ENCODE results near the gene CCDC127. TPM values are rescaled to one million over a fixed set of nuclear protein-coding genes. Genes with fewer than 3 reads are reported as not detected.

CCDC127 gene
- total RNA-seq, 1 donor from 2014 or later, result 6.4 TPM

DNA sequence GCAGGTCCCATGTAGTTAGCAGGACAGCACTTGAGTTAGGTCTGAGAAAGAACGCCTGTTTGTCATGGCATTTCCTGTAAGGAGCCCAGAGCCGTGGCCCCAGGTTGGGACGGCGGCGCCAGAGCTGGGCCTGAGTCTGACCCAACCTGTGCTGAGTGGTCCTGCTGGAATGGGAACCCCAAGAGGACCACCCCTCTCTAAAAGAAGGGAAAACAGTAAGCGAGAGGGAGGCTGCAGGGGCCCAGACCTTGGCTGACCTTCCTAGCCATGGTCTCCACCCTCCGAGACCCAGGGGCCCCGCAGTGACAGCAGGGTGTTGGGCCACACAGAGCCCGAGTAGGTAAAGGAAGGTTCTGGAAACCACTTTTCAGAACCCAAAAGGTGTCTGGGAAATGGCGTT, 28.5 kb downstream of the CCDC127 start:
- H3K27ac Mint-ChIP-seq, result no peak overlapping the region
- intact Hi-C loops (cut with micrococcal nuclease), result loop anchor here (2.0 kb wide), 1 partner anchor 713 kb away; no protein-coding TSS in a partner anchor
- ChIA-PET POLR2A (interaction anchor here (1.5 kb wide), 1 partner anchor 28 kb away, joined by 4 read pairs; the partner anchor contains the start of genes CCDC127 and SDHA), CTCF (interaction anchor here (1.4 kb wide), 1 partner anchor 713 kb away, joined by 13 read pairs; no protein-coding TSS in a partner anchor)
- no peaks in the 10 kb centered on the region for H3K9me3 Mint-ChIP-seq
- TF ChIP-seq, protein P1, sequence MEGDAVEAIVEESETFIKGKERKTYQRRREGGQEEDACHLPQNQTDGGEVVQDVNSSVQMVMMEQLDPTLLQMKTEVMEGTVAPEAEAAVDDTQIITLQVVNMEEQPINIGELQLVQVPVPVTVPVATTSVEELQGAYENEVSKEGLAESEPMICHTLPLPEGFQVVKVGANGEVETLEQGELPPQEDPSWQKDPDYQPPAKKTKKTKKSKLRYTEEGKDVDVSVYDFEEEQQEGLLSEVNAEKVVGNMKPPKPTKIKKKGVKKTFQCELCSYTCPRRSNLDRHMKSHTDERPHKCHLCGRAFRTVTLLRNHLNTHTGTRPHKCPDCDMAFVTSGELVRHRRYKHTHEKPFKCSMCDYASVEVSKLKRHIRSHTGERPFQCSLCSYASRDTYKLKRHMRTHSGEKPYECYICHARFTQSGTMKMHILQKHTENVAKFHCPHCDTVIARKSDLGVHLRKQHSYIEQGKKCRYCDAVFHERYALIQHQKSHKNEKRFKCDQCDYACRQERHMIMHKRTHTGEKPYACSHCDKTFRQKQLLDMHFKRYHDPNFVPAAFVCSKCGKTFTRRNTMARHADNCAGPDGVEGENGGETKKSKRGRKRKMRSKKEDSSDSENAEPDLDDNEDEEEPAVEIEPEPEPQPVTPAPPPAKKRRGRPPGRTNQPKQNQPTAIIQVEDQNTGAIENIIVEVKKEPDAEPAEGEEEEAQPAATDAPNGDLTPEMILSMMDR (IDR thresholded peaks at IDR 0.05), result no peak
- H3K27me3 Mint-ChIP-seq, result peaks cover 11% of the 10 kb centered on the region
- ATAC-seq (ENCODE audit: low read depth) (no peak), DNase-seq (no peak)
- H3K36me3 Mint-ChIP-seq (ENCODE audit: low read depth), result no peaks in the 10 kb centered on the region
- peaks cover 11% of the 10 kb centered on the region for H3K4me1 Mint-ChIP-seq
- H3K4me3 Mint-ChIP-seq, result no peak overlapping the region

DNA sequence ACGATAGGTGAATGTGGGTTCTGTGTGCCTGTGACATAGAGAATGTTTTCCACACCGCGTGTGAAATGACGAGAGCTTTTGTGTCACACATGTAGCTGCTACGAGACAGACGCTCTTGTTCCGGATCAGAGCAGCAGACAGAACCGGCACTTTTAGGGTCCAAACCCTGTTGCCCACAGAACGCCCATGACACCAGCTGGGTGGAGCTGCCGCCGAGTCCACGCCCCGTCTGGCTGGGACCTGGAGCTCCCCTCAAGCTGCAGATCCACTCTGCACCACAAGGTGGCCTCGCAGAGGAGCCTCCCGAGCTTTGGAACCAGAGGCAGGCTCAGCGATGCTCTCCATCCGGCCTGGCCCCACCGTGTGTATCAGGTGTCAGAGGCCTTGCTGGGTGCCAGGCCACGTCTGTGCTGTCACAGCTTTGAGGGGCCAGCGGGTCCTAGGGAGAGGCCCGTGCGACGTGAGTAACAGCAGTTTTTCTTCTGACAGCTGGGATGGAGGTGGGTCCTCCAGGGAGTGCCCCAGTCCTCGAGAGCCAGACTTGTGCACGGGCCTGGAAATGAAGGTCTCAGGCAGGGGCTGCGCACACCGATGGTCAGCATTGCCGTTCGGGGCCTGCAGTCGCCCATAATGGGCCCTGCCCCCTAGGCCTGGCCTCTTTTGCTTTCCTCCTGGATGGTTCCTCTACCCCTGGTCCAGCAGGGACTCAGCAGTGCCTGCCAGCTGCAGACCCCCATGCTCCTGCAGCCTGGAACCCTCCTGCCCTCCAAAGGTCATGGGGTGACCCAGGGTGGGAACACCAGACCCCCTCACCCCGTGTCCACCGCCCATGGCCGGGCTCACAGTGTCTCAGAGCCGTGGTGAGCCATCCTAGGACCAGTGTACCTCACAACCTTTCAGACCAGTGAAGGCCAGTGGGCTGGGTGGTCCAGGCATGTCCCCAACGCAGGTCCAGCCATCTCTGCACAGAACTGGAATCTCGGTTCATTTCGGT, 29.2 kb downstream of the CCDC127 start:
- H3K27me3 Mint-ChIP-seq, result peaks cover 11% of the 10 kb centered on the region
- ChIA-PET POLR2A (interaction anchor here (0.8 to 1.5 kb wide), 3 partner anchors 29 to 82 kb away, joined by 4 to 7 read pairs (median 4); partner anchors contain the start of genes CCDC127, PDCD6 and SDHA), CTCF (interaction anchor here (0.7 to 1.7 kb wide), 7 partner anchors 8 to 714 kb away, joined by 3 to 13 read pairs (median 9); partner anchors contain the start of genes CCDC127 and SDHA)
- intact Hi-C loops (cut with micrococcal nuclease), result loop anchor here (1.0 to 2.0 kb wide), 2 partner anchors 30 to 714 kb away; partner anchors contain the start of genes CCDC127 and SDHA
- no peaks in the 10 kb centered on the region for H3K9me3 Mint-ChIP-seq
- DNase-seq (peak; percentile 80), ATAC-seq (ENCODE audit: low read depth) (peak; percentile 99)
- no peak overlapping the region for H3K4me3 Mint-ChIP-seq
- H3K36me3 Mint-ChIP-seq (ENCODE audit: low read depth), result no peaks in the 10 kb centered on the region
- TF ChIP-seq, protein P1 (IDR thresholded peaks at IDR 0.05), result peak; percentile 65
- H3K4me1 Mint-ChIP-seq, result peaks cover 11% of the 10 kb centered on the region
- peak overlapping the region; percentile 12 for H3K27ac Mint-ChIP-seq

DNA sequence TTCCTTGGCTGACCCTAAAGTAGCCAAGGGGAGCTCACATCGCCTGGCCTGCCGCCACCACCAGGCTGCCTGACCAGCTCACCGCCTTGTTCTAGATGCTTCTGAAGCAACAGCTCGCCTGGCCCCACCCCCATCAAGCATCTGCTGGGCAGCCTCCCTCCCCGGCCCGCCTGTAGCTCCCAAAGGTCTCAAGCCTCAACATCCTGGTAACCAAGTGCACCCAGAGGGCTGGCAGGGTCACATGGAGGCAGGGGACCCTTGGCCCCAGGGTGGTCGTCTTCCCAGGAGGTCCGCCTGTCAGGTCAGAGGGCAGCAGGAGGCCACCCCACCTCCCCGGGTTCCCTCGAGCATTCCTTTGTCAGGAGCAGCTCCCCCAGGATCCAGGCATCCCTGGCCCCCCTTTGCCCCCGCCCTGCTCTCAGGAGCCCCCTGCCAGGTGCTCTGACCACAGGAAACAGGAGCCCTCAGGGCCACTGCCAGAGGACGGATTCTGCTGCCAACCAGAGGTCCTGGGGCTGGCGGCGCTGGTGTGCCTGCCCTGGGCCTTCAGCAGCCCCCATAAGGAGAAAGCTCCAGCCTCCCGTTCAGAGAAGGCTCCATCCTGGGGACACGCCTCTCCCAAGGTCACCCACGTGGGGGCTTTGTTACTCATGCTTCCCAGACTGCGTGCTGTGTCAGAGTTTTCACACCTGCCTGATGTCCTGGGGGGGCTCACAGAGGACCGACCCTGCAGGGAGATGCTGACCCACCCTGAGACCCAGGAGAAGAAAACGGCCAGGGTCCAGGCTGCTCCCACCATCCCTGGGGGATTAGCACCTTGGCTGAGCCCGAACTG, 30.1 kb downstream of the CCDC127 start:
- TF ChIP-seq, protein P1 (IDR thresholded peaks at IDR 0.05), result no peak
- intact Hi-C loops (cut with micrococcal nuclease), result loop anchor here (1.0 to 2.0 kb wide), 2 partner anchors 30 to 715 kb away; partner anchors contain the start of genes CCDC127 and SDHA
- Mint-ChIP-seq H3K9me3 (no peaks in the 10 kb centered on the region), H3K4me3 (no peak overlapping the region), H3K27me3 (peaks cover 14% of the 10 kb centered on the region), H3K4me1 (peaks cover 11% of the 10 kb centered on the region), H3K27ac (no peak overlapping the region), H3K36me3 (ENCODE audit: low read depth) (no peaks in the 10 kb centered on the region)
- ATAC-seq (ENCODE audit: low read depth) (no peak), DNase-seq (no peak)
- ChIA-PET POLR2A (interaction anchor here (0.6 to 1.5 kb wide), 4 partner anchors 30 to 739 kb away, joined by 4 to 8 read pairs (median 6); partner anchors contain the start of genes CCDC127, PDCD6 and SDHA), CTCF (interaction anchor here (0.7 to 1.7 kb wide), 7 partner anchors 8 to 714 kb away, joined by 3 to 13 read pairs (median 9); partner anchors contain the start of genes CCDC127 and SDHA)

DNA sequence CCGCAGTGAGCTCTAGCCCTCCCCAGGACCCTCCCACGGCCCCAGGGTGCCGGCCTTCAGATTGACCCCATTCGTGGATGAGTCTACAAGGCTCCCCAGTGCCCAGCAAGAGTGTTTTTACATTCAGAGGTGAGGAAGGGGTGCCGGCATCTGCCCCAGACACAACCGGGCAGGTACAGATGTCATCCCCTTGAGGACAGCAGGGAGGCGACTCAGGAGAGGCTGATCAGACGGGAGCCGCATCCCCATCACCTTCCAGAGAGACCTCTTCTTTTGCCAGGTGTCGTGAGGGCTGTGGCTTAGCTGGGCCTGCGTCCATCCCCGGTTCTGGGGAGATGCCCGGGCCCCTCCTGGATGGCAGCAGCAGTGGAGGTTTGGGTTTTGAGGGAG, 30.9 kb downstream of the CCDC127 start:
- Mint-ChIP-seq H3K4me1 (peaks cover 11% of the 10 kb centered on the region), H3K9me3 (no peaks in the 10 kb centered on the region), H3K4me3 (no peak overlapping the region), H3K36me3 (ENCODE audit: low read depth) (no peaks in the 10 kb centered on the region), H3K27ac (no peak overlapping the region), H3K27me3 (peaks cover 6% of the 10 kb centered on the region)
- DNase-seq (no peak), ATAC-seq (ENCODE audit: low read depth) (no peak)
- intact Hi-C loops (cut with micrococcal nuclease), result no loop called here
- CTCF ChIA-PET, result interaction anchor here (1.7 kb wide), 1 partner anchor 27 kb away, joined by 4 read pairs; no protein-coding TSS in a partner anchor
- POLR2A ChIA-PET, result no interaction called here
- TF ChIP-seq, protein P1 (IDR thresholded peaks at IDR 0.05), result no peak
